NCI-H2107 treated with DMSO at 0.1 percent for 48 hours (cell line): ENCODE data around the gene MAGEA2B.
"Not testable (repeated sequence)": the region's sequence is repeated elsewhere in the genome, so short reads cannot be mapped to it uniquely, and the experiment has no call there.

ENCODE experiments used
- DNase-seq: peaks from one replicate; lab custom pipeline; 2025; ENCODE audit not compliant: unreplicated experiment; lab: John Stamatoyannopoulos, UW

Gene MAGEA2B, protein sequence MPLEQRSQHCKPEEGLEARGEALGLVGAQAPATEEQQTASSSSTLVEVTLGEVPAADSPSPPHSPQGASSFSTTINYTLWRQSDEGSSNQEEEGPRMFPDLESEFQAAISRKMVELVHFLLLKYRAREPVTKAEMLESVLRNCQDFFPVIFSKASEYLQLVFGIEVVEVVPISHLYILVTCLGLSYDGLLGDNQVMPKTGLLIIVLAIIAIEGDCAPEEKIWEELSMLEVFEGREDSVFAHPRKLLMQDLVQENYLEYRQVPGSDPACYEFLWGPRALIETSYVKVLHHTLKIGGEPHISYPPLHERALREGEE

DNA sequence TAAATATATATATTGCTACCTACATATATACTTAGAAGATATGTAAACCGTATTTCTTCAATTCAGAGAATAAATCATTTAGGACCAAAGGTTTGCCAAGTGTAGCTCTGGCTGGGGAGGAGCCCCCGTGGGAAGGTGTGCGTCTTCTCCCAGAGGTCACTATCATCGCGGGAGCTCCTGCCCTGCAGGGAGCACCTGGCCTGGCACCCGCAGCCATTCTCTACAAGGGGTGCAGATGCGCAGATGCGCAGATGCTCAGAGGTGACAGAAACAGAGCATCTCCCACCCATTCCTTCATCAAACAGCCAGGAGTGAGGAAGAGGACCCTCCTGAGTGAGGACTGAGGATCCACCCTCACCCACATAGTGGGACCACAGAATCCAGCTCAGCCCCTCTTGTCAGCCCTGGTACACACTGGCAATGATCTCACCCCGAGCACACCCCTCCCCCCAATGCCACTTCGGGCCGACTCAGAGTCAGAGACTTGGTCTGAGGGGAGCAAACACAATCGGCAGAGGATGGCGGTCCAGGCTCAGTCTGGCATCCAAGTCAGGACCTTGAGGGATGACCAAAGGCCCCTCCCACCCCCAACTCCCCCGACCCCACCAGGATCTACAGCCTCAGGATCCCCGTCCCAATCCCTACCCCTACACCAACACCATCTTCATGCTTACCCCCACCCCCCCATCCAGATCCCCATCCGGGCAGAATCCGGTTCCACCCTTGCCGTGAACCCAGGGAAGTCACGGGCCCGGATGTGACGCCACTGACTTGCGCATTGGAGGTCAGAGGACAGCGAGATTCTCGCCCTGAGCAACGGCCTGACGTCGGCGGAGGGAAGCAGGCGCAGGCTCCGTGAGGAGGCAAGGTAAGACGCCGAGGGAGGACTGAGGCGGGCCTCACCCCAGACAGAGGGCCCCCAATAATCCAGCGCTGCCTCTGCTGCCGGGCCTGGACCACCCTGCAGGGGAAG lies at the start of gene MAGEA2B:
Gene MAGEA2B, plus strand, starts transcription at position 814 of the 973 bp plus-strand sequence. CDS start 2,479 bp downstream, outside the sequence.
- DNase-seq = not testable (repeated sequence)

DNA sequence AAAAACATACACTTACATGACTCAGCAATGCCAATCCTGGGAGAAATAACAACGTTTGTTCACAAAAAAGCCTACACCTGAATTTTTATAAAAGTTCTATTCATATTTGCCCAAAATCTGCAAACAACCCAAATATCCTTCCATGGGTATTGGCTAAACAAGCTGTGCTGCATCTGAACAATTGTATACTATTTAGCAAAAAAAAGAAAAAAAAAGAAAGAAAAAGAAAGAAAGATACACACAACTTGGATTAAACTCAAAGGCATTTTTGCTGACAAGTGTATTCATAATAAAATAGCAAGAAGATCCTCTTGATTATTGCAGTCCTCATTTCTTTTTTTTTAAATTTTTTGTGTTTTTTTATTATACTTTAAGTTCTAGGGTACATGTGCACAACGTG lies 40.3 kb upstream of the MAGEA2B start:
- no peak for DNase-seq

DNA sequence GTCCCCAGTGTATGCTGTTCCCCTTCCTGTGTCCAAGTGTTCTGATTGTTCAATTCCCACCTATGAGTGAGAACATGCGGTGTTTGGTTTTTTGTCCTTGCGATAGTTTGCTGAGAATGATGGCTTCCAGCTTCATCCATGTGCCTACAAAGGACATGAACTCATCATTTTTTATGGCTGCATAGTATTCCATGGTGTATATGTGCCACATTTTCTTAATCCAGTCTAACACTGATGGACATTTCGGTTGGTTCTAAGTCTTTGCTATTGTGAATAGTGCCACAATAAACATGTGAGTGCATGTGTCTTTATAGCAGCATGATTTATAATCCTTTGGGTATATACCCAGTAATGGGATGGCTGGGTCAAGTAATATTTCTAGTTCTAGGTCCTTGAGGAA lies 39.8 kb upstream of the MAGEA2B start:
- not testable (repeated sequence) for DNase-seq

DNA sequence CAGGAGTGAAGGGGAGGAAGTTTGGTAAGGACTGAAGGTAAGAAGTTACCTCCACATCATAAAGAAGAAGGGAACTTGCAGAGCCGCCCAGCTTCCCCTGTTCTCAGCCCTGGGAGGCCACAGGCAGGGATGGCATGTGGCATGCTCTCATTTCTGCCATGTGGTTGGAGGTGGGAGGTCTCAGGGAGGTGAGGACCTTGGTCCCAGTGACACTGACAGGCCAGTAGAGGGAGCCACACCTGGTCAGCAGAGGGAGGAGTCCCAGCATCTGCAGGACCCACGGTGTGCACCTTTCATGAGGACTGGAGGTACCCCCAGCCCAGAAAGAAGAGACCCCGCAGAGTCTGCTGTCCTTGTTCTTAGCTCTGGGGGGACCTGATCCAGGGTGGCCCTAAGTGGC lies 33.4 kb upstream of the MAGEA2B start:
- not testable (repeated sequence) for DNase-seq

DNA sequence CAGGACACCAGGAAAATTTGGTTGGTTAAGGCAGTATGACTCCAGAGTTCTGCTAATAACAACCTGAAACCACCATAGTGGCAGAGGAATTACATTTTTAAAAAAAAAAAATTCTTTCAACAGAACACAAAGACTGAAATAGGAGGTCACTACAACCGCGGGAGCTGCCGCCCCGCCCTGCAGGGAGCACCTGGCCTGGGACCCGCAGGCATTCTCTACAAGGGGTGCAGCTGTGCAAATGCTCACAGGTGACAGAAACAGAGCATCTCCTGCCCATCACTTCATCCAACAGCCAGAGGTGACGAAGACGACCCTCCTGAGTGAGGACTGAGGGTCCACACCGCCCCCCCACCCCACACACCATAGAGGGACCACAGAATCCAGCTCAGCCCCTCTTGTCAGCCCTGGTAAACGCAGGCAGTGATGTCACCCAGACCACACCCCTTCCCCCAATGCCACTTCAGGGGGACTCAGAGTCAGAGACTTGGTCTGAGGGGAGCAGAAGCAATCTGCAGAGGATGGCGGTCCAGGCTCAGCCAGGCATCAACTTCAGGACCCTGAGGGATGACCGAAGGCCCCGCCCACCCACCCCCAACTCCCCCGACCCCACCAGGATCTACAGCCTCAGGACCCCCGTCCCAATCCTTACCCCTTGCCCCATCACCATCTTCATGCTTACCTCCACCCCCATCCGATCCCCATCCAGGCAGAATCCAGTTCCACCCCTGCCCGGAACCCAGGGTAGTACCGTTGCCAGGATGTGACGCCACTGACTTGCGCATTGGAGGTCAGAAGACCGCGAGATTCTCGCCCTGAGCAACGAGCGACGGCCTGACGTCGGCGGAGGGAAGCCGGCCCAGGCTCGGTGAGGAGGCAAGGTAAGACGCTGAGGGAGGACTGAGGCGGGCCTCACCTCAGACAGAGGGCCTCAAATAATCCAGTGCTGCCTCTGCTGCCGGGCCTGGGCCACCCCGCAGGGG lies 16.2 kb upstream of the MAGEA2B start, which contains the start of gene MAGEA3:
Gene MAGEA3, plus strand, starts transcription at position 843 of the 980 bp plus-strand sequence. CDS start 2,039 bp downstream, outside the sequence.
- DNase-seq = not testable (repeated sequence)

DNA sequence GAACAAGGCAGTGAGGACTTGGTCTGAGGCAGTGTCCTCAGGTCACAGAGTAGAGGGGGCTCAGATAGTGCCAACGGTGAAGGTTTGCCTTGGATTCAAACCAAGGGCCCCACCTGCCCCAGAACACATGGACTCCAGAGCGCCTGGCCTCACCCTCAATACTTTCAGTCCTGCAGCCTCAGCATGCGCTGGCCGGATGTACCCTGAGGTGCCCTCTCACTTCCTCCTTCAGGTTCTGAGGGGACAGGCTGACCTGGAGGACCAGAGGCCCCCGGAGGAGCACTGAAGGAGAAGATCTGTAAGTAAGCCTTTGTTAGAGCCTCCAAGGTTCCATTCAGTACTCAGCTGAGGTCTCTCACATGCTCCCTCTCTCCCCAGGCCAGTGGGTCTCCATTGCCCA lies 14.0 kb upstream of the MAGEA2B start:
- DNase-seq = not testable (repeated sequence)

DNA sequence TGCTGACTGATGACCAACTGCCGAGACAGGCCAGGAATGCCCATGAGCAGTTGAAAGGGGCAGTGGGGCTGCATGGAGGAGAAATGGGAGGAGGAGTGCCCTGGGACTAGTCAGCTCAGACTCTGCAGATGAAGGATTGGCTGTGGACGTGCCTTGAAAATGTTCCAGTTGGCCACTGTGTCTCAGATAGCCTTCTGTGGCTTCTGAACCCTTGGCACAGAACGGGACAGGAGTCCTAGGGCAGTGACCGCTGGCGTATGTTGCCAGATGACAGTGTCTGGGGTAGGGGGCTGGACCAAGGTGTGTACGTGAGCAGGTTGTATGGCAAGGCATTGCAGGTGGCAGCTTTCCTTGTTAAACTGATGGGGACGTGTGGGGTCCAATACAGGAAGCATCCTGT lies 7.9 kb upstream of the MAGEA2B start:
- DNase-seq = not testable (repeated sequence)

DNA sequence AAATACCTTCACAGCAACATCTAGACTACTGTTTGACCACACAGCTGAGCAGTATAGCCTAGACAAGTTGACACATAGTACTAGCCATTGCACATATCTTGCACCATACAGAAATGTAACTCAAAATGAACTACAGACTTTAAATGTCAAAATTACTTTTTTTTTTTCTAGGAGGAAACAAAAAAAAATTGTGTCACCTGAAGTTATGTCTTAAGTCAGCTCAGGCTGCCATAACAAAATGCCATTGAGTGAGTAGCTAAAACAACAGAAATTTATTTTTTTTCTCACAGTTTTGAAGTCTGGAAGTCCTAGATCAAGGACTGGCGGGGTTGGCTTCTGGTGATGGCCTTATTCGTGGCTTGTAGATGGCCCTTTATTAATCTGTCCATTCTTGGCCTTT lies 5.3 kb upstream of the MAGEA2B start, which contains the start of gene CSAG2:
Gene CSAG2, minus strand, starts transcription at position 101 of the 400 bp plus-strand sequence. CDS start 161 bp downstream, outside the sequence.
- DNase-seq = not testable (repeated sequence)

DNA sequence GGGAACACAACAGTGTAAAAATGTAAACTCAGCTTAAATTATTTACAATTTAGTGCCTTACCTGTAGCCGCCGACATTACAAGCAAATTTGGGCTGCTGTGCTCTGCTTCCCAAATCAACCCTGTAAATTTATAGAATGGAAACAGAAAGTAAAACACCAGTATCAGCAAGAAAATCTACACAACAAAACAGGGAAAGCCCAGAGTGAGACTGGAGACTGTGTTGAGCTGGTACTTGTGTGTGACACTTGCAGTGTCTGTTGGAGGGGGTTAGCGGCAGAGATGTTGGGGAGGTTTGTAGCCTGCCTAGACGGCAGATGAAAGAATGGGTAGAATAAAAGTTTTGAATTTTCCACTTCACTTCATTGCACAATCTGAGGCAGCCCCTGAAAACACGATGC lies 1.2 kb upstream of the MAGEA2B start:
- DNase-seq = not testable (repeated sequence)

DNA sequence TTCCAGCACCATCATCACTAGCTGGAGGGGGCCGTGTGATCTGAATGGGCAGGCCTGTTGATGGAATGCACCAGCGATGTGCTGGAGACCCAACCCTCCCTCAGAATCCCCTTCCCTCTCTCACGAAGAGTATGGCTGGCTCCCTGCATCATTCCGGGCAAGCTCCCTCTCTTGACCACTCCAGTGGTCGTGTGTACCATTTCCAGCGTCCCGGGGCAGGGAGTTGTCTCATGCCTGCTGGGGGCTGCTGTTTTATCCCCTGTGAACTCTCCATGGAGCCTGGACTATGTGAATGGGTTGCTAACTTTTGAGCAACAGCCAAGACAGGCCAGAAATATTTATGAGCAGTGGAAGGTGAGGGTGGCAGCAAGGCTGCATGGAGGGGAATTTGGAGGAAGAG lies 11.0 kb downstream of the MAGEA2B start:
- DNase-seq = no peak

DNA sequence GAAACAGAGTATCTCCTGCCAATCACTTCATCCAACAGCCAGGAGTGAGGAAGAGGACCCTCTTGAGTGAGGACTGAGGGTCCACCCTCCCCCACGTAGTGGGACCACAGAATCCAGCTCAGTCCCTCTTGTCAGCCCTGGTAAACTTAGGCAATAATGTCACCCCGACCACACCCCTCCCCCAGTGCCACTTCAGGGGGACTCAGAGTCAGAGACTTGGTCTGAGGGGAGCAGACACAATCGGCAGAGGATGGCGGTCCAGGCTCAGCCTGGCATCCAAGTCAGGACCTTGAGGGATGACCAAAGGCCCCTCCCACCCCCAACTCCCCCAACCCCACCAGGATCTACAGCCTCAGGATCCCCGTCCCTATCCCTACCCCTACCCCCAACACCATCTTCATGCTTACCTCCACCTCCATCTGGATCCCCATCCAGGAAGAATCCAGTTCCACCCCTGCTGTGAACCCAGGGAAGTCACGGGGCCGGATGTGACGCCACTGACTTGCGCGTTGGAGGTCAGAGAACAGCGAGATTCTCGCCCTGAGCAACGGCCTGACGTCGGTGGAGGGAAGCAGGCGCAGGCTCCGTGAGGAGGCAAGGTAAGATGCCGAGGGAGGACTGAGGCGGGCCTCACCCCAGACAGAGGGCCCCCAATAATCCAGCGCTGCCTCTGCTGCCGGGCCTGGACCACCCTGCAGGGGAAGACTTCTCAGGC lies 19.0 kb downstream of the MAGEA2B start, which contains the start of the genes CSAG1 and MAGEA12:
Gene CSAG1, minus strand, starts transcription at position 461 of the 715 bp plus-strand sequence. CDS start 1,261 bp downstream, outside the sequence.
Gene MAGEA12, plus strand, starts transcription at position 497 of the 715 bp plus-strand sequence. CDS start 2,405 bp downstream, outside the sequence.
- no peak for DNase-seq

DNA sequence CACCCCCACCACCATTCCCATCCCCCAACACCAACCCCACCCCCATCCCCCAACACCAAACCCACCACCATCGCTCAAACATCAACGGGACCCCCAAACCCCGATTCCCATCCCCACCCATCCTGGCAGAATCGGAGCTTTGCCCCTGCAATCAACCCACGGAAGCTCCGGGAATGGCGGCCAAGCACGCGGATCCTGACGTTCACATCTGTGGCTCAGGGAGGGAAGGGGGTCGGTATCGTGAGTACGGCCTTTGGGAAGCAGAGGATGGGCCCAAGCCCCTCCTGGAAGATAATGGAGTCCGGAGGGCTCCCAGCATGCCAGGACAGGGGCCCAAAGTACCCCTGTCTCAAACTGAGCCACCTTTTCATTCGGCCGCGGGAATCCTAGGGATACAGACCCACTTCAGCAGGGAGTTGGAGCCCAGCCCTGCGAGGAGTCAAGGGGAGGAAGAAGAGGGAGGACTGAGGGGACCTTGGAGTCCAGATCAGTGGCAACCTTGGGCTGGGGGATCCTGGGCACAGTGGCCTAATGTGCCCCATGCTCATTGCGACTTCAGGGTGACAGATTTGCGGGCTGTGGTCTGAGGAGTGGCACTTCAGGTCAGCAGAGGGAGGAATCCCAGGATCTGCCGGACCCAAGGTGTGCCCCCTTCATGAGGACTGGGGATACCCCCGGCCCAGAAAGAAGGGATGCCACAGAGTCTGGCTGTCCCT lies 19.9 kb downstream of the MAGEA2B start:
- DNase-seq = not testable (repeated sequence)

DNA sequence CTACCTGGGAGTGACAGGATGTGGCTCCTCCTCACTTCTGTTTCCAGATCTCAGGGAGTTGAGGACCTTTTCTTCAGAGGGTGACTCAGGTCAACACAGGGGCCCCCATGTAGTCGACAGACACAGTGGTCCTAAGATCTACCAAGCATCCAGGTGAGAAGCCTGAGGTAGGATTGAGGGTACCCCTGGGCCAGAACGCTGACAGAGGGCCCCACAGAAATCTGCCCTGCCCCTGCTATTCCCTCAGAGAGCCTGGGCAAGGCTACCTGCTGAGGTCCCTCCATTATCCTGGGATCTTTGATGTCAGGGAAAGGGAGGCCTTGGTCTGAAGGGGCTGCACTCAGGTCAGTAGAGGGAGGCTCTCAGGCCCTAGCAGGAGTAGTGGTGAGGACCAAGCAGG lies 20.7 kb downstream of the MAGEA2B start:
- DNase-seq = no peak

DNA sequence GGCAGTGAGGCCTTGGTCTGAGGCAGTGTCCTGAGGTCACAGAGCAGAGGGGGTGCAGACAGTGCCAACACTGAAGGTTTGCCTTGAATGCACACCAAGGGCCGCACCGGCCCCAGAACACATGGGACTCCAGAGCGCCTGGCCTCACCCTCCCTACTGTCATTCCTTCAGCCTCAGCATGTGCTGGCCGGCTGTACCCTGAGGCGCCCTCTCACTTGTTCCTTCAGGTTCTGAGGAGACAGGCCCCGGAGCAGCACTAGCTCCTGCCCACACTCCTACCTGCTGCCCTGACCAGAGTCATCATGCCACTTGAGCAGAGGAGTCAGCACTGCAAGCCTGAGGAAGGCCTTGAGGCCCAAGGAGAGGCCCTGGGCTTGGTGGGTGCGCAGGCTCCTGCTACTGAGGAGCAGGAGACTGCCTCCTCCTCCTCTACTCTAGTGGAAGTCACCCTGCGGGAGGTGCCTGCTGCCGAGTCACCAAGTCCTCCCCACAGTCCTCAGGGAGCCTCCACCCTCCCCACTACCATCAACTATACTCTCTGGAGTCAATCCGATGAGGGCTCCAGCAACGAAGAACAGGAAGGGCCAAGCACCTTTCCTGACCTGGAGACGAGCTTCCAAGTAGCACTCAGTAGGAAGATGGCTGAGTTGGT lies 21.6 kb downstream of the MAGEA2B start:
- DNase-seq = no peak

DNA sequence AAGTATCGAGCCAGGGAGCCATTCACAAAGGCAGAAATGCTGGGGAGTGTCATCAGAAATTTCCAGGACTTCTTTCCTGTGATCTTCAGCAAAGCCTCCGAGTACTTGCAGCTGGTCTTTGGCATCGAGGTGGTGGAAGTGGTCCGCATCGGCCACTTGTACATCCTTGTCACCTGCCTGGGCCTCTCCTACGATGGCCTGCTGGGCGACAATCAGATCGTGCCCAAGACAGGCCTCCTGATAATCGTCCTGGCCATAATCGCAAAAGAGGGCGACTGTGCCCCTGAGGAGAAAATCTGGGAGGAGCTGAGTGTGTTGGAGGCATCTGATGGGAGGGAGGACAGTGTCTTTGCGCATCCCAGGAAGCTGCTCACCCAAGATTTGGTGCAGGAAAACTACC lies 22.1 kb downstream of the MAGEA2B start:
- DNase-seq = not testable (repeated sequence)

DNA sequence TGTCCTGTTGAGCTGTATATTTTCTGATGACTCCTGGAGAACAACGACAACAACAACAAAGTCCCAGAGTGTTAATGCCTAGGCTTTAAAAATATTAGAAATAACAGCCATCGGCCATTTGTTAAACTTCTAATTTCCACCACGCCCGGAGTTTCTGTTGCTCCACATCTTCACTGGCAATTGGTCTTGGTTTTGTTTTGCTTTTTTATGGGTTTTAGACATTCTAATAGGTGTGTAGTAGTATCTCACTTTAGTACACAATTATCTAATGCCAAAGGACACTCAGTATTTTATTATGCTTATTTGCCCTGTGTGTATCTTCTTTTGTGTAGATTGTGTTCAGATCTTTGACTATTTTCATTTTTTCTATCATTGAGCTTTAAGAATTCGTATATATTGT lies 24.1 kb downstream of the MAGEA2B start:
- DNase-seq = no peak

DNA sequence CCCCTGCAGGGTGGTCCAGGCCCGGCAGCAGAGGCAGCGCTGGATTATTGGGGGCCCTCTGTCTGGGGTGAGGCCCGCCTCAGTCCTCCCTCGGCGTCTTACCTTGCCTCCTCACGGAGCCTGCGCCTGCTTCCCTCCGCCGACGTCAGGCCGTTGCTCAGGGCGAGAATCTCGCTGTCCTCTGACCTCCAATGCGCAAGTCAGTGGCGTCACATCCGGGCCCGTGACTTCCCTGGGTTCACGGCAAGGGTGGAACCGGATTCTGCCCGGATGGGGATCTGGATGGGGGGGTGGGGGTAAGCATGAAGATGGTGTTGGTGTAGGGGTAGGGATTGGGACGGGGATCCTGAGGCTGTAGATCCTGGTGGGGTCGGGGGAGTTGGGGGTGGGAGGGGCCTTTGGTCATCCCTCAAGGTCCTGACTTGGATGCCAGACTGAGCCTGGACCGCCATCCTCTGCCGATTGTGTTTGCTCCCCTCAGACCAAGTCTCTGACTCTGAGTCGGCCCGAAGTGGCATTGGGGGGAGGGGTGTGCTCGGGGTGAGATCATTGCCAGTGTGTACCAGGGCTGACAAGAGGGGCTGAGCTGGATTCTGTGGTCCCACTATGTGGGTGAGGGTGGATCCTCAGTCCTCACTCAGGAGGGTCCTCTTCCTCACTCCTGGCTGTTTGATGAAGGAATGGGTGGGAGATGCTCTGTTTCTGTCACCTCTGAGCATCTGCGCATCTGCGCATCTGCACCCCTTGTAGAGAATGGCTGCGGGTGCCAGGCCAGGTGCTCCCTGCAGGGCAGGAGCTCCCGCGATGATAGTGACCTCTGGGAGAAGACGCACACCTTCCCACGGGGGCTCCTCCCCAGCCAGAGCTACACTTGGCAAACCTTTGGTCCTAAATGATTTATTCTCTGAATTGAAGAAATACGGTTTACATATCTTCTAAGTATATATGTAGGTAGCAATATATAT lies 39.5 kb downstream of the MAGEA2B start, which contains the start of gene MAGEA2:
Gene MAGEA2, minus strand, starts transcription at position 157 of the 965 bp plus-strand sequence. CDS start 2,479 bp downstream, outside the sequence.
- not testable (repeated sequence) for DNase-seq
